Measurements from ENCODE around the gene RPL21. TPM values are rescaled to one million over a fixed set of nuclear protein-coding genes. Genes with fewer than 3 reads are reported as not detected.

RPL21 gene
- total RNA-seq, 4 donors from 2014 or later, result 500 to 959 (median 698) TPM

DNA sequence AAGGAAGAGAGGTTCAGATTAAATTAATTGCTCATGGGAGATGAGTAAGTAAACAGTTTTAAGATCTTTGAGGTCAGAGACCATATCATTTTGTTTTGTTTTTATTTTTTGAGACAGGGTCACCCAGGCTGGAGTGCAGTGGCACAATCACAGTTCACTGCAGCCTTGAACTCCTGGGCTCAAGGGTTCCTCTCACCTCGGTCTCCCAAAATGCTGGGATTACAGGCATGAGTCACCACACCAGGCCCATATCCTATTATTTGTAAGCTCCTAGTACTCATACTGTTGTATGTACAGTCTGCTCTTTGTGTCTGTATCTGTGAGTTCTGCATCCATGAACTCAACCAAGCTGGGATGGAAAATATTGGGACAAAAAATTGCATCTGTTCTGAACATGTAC, 13.3 kb downstream of the RPL21 start:
- 46 to 67% methylated on average over 1 of the region's 1 CpG for WGBS, 2 donors
- DNase-seq (ENCODE audit: low spot score in 2 of 2), result no peak
- H3K9me3 ChIP-seq, result no peaks in the 10 kb centered on the region
- H3K27me3 ChIP-seq, result no peaks in the 10 kb centered on the region
- no peak overlapping the region for H3K4me3 ChIP-seq
- H3K36me3 ChIP-seq, result peaks cover 0 to 21% (median 0%) of the 10 kb centered on the region in 3 donors
- H3K4me1 ChIP-seq, result peaks cover 0 to 42% (median 3%) of the 10 kb centered on the region in 4 donors
- peak overlapping the region in 1 of 4 donors; percentile 19 for H3K27ac ChIP-seq
- TF ChIP-seq POLR2A (IDR thresholded peaks at IDR 0.05) (no peak), EP300 (IDR thresholded peaks at IDR 0.05) (no peak)
- TF ChIP-seq, protein P1, sequence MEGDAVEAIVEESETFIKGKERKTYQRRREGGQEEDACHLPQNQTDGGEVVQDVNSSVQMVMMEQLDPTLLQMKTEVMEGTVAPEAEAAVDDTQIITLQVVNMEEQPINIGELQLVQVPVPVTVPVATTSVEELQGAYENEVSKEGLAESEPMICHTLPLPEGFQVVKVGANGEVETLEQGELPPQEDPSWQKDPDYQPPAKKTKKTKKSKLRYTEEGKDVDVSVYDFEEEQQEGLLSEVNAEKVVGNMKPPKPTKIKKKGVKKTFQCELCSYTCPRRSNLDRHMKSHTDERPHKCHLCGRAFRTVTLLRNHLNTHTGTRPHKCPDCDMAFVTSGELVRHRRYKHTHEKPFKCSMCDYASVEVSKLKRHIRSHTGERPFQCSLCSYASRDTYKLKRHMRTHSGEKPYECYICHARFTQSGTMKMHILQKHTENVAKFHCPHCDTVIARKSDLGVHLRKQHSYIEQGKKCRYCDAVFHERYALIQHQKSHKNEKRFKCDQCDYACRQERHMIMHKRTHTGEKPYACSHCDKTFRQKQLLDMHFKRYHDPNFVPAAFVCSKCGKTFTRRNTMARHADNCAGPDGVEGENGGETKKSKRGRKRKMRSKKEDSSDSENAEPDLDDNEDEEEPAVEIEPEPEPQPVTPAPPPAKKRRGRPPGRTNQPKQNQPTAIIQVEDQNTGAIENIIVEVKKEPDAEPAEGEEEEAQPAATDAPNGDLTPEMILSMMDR (IDR thresholded peaks at IDR 0.05), result no peak

DNA sequence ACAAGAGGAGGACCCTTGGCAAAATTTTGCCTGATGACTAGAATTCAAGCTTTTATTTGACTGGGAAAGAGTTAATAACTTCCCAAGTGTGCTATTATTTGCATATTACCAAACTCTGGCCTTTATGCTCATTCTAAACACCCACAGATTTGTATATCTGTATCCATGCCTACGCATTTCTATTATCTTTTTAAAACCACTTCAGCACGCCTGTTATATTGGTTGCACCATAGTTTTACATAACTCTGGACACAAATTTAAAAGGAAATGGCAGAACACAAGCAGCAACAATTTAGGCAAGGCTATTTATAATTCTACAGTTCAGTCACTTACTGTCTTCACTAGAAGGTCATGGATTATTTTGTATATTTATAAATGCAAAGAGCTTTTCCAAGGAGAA, 15.6 kb downstream of the RPL21 start:
- H3K4me1 ChIP-seq, result peaks cover 0 to 38% (median 10%) of the 10 kb centered on the region in 4 donors
- no peak for DNase-seq (ENCODE audit: low spot score in 2 of 2)
- no peak for TF ChIP-seq EP300 (IDR thresholded peaks at IDR 0.05)
- TF ChIP-seq POLR2A (IDR thresholded peaks at IDR 0.05), result no peak
- TF ChIP-seq, protein P1 (IDR thresholded peaks at IDR 0.05), result no peak
- H3K4me3 ChIP-seq, result no peak overlapping the region
- H3K36me3 ChIP-seq, result peaks cover 0 to 6% (median 0%) of the 10 kb centered on the region in 3 donors
- H3K27ac ChIP-seq, result peak overlapping the region in 1 of 4 donors; percentile 30
- no peaks in the 10 kb centered on the region for H3K9me3 ChIP-seq
- WGBS, 2 donors, result 33 to 45% methylated on average over 2 of the region's 2 CpGs
- no peaks in the 10 kb centered on the region for H3K27me3 ChIP-seq

DNA sequence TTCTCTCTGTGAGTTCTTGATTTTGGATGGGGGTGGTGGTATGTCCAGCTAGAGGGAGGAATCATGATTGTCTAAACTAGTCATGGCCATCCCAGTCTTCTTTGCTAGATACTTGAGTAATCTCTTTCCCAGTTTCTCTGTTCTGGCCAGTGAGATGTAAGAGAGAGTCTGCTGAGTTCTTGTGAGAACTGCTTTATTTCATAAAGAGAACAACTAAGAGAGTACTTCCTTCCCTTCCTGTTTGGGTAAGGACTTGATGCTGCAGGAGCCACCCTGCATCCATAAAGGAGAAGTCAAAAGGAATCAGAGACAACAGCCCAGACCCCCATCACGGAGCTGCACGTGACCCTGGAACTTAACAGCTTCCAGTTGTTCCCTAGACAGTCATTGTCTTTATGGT, 16.2 kb downstream of the RPL21 start:
- no peak overlapping the region for H3K4me3 ChIP-seq
- H3K9me3 ChIP-seq, result no peaks in the 10 kb centered on the region
- H3K27ac ChIP-seq, result no peak overlapping the region
- no peaks in the 10 kb centered on the region for H3K27me3 ChIP-seq
- peaks cover 0 to 2% (median 0%) of the 10 kb centered on the region in 3 donors for H3K36me3 ChIP-seq
- no peak for DNase-seq (ENCODE audit: low spot score in 2 of 2)
- 45 to 53% methylated on average over 2 of the region's 2 CpGs for WGBS, 2 donors
- H3K4me1 ChIP-seq, result peaks cover 0 to 44% (median 10%) of the 10 kb centered on the region in 4 donors
- TF ChIP-seq, protein P1 (IDR thresholded peaks at IDR 0.05), result no peak
- TF ChIP-seq POLR2A (IDR thresholded peaks at IDR 0.05) (no peak), EP300 (IDR thresholded peaks at IDR 0.05) (no peak)

DNA sequence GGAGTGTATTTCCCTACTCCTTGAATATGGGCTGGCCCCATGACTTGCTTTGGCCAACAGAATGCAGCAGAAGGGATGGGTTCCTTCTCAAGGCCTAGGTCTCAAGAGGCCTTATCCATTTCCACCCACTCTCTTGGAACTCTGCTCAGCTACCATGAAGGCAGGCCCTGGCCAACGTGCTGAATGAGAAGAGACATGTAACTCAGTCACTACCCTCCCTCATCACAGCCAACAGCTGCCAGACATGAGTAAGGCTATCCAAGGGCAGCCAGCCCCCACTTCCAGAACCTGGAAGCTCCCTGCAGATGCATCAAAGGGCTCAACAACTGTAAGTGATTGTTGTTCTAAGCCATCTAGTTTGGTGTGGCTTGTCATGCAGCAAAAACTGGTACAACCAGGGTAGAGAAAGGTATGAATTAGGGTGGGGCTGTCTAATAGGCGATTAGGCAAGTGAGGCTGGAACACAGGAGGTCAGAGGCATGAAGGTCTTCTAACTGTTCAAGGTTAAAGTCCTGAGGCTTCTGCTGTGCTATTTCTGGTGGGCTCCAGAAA, 17.8 kb downstream of the RPL21 start:
- Histone ChIP-seq H3K36me3 (no peaks in the 10 kb centered on the region), H3K9me3 (no peaks in the 10 kb centered on the region), H3K27me3 (no peaks in the 10 kb centered on the region), H3K4me3 (no peak overlapping the region), H3K27ac (no peak overlapping the region), H3K4me1 (peaks cover 0 to 51% (median 10%) of the 10 kb centered on the region in 4 donors)
- DNase-seq (ENCODE audit: low spot score in 2 of 2), result no peak
- 55 to 77% methylated on average over 2 of the region's 2 CpGs for WGBS, 2 donors
- TF ChIP-seq EP300 (IDR thresholded peaks at IDR 0.05) (no peak), POLR2A (IDR thresholded peaks at IDR 0.05) (no peak)
- TF ChIP-seq, protein P1 (IDR thresholded peaks at IDR 0.05), result no peak

DNA sequence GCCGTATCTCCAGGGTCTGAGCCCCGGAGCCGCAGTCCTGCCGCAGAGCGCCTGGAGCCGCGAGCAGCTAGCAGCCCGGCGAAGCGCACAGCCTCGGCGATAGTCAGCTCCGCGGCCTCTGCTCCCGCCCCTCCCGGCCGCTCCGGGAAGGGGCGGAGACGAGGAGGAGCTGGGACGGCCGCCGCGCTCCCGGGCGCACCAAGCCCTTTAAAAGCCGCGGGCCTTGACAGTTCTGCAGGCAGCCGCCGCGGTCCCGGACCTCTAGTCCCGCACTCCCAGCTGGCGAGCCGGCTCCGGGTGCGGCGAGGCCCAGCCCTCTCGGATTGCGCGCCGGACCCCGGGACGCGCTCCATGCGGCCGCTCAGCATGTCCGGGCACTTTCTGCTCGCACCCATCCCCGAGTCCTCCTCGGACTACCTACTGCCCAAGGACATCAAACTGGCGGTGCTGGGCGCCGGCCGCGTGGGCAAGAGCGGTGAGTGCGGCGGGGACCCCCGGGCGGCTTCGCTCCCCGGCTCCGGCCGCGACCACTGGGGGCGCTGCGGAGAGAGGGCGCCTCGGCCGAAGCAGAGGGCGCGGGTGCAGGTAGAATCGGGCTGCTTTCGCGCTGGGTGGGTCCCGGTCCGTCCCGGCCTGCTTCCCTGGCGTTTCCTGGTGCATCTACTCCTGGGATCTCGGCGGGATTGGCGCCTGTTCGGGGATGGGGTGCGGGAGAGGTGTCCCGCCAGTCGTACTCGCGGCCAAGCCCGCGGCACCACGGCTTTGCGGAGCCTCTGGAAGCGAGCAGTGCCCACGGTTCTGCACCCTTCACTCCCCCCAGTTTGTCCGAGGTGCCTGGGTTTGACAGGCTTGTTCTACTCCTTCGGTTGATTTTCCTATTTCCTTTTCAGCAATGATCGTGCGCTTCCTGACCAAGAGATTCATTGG, 19.5 kb downstream of the RPL21 start, which contains the start of gene RASL11A:
Gene RASL11A (plus strand): TSS at position 237 of the 927 bp plus-strand sequence. CDS start 115 bp downstream, at position 352.
- H3K9me3 ChIP-seq, result no peaks in the 10 kb centered on the region
- 2 to 4% methylated on average over 42 to 48 of the region's 99 CpGs for WGBS, 2 donors
- H3K27ac ChIP-seq, result peak within 1 kb of the TSS; percentile 68 to 91 (median 90)
- TF ChIP-seq POLR2A (IDR thresholded peaks at IDR 0.05), result peak; percentile 42 to 77
- TF ChIP-seq EP300 (IDR thresholded peaks at IDR 0.05), result peak in 1 of 2 donors; percentile 88
- TF ChIP-seq, protein P1 (IDR thresholded peaks at IDR 0.05), result peak; percentile 91 to 98 (median 97)
- DNase-seq (ENCODE audit: low spot score in 2 of 2), result peak; percentile 69 to 80
- H3K4me1 ChIP-seq, result peaks cover 0 to 43% (median 10%) of the 10 kb centered on the region in 4 donors
- no peaks in the 10 kb centered on the region for H3K27me3 ChIP-seq
- no peaks in the 10 kb centered on the region for H3K36me3 ChIP-seq
- H3K4me3 ChIP-seq, result peak within 1 kb of the TSS; percentile 85 to 92 (median 88)

All from tibial nerve (tissue), 4 donors.